HCT116 (cell line): ENCODE results near the gene COL28A1. TPM values are rescaled to one million over a fixed set of nuclear protein-coding genes. Genes with fewer than 3 reads are reported as not detected.

Source experiments
- ATAC-seq: fragments of 200-7000 bp; cut with Tn5 transposase; 2 replicates; pipeline ENCODE4 v1.9.1; 2020; ENCODE audit warnings: mild to moderate bottlenecking, moderate library complexity
- BruUV-seq: library from RNA; stranded (reverse); fragments of 400-500 nt; replicated peaks from 2 replicates; lab custom pipeline; 2021; lab: Mats Ljungman, UMichigan
- CTCF ChIA-PET: fragments of 300-600 bp; sonication (Branson Sonifier 250); formaldehyde crosslinking; loops from one replicate; lab custom pipeline; 2021; ENCODE audit warnings: antibody characterized with exemption; lab: Charles Lee
- POLR2A ChIA-PET: fragments of 300-600, 350-600 bp; sonication (Branson Sonifier 250); formaldehyde crosslinking; loops from one replicate; lab custom pipeline; 2021; ENCODE audit warnings: antibody characterized with exemption; lab: Charles Lee
- RAD21 ChIA-PET, 2 experiments: fragments of 300-600 bp; sonication (Branson Sonifier 250); formaldehyde crosslinking; loops; one replicate each; lab custom pipeline; 2023; ENCODE audit warnings: low total read pairs in 2 of 2; ENCODE audit not compliant: uncharacterized antibody in 2 of 2, unreplicated experiment in 2 of 2, low non-redundant PET in 1 of 2; lab: Charles Lee
- DNase-seq: peaks from one replicate; pipeline ENCODE4 v3.0.0-alpha.2; 2010; ENCODE audit warnings: low read depth, low spot score
- H2AFZ ChIP-seq: fragments of 200-600 bp; shearing (Covaris generic), sonication (generic); 2 replicates; pipeline ENCODE4 v1.6.1; 2017; ENCODE audit warnings: low read depth, mixed run types, mixed read lengths, antibody characterized with exemption, low read length; ENCODE audit not compliant: poor library complexity, severe bottlenecking
- H3K27ac ChIP-seq: 2 replicates; pipeline ENCODE4 v1.5.1; 2012; ENCODE audit warnings: low read depth, low read length
- H3K27me3 ChIP-seq: fragments of 200-600 bp; sonication (generic); 2 replicates; pipeline ENCODE4 v1.6.1; 2016; ENCODE audit warnings: mixed run types, low read length, mixed read lengths; ENCODE audit not compliant: insufficient read depth
- H3K36me3 ChIP-seq, 2 experiments: fragments of 200-500 bp in 1 of 2; fragments of 200-600 bp in 1 of 2; sonication (Bioruptor generic) in 1 of 2; sonication (generic) in 1 of 2; 2 replicates each; pipeline versions ENCODE4 v1.5.1 to v1.6.1; 2014 to 2016; ENCODE audit warnings: low read length in 2 of 2, inconsistent platforms in 1 of 2, mixed read lengths in 1 of 2, mixed run types in 1 of 2; ENCODE audit not compliant: insufficient read depth in 2 of 2, control insufficient read depth in 1 of 2
- H3K4me1 ChIP-seq, 2 experiments: fragments of 200-600 bp in 1 of 2; sonication (generic) in 1 of 2; 2 replicates each; pipeline versions ENCODE4 v1.5.1 to v1.6.1; 2012 to 2017; ENCODE audit warnings: low read length in 2 of 2, inconsistent platforms in 1 of 2, mild to moderate bottlenecking in 1 of 2, mixed read lengths in 1 of 2, mixed run types in 1 of 2, moderate library complexity in 1 of 2; ENCODE audit not compliant: insufficient read depth in 2 of 2, control insufficient read depth in 1 of 2
- H3K4me2 ChIP-seq: fragments of 200-600 bp; sonication (generic); 2 replicates; pipeline ENCODE4 v1.6.1; 2017; ENCODE audit warnings: mixed run types, low read length, mixed read lengths
- H3K4me3 ChIP-seq, 2 experiments: fragments of 200-600 bp in 1 of 2; sonication (generic) in 1 of 2; replicated peaks in 1 of 2; 2 replicates each; pipeline ENCODE4 v1.5.1; 2011 to 2016; ENCODE audit warnings: low read length in 2 of 2, control low read depth in 1 of 2, low read depth in 1 of 2, mild to moderate bottlenecking in 1 of 2, mixed read lengths in 1 of 2, mixed run types in 1 of 2
- H3K79me2 ChIP-seq: fragments of 200-600 bp; sonication (generic); 2 replicates; pipeline ENCODE4 v1.6.1; 2017; ENCODE audit warnings: mild to moderate bottlenecking, mixed run types, low read length, moderate library complexity, mixed read lengths; ENCODE audit not compliant: insufficient read depth
- H3K9ac ChIP-seq: fragments of 200-600 bp; sonication (generic); 2 replicates; pipeline ENCODE4 v1.6.1; 2016; ENCODE audit warnings: low read length, mixed read lengths
- H3K9me2 ChIP-seq: fragments of 200-600 bp; sonication (generic), shearing (Covaris generic); 2 replicates; pipeline ENCODE4 v1.6.1; 2017; ENCODE audit warnings: mixed run types, mild to moderate bottlenecking, moderate library complexity; ENCODE audit not compliant: insufficient read depth
- H3K9me3 ChIP-seq, 2 experiments: fragments of 200-500 bp in 1 of 2; fragments of 200-600 bp in 1 of 2; sonication (Bioruptor generic) in 1 of 2; sonication (generic) in 1 of 2; 2 replicates each; pipeline ENCODE4 v1.6.1; 2014 to 2017; ENCODE audit warnings: low read length in 2 of 2, mixed read lengths in 2 of 2, inconsistent platforms in 1 of 2, low read depth in 1 of 2, mild to moderate bottlenecking in 1 of 2, mixed run types in 1 of 2, moderate library complexity in 1 of 2; ENCODE audit not compliant: control insufficient read depth in 1 of 2, insufficient read depth in 1 of 2
- H4K20me1 ChIP-seq: fragments of 200-600 bp; sonication (generic), shearing (Covaris generic); 2 replicates; pipeline ENCODE4 v1.6.1; 2017; ENCODE audit warnings: mixed run types, mild to moderate bottlenecking, moderate library complexity; ENCODE audit not compliant: insufficient read depth
- CBX3 ChIP-seq: IDR thresholded peaks from 2 replicates; pipeline ENCODE4 v1.6.1; 2012; ENCODE audit warnings: low read depth
- CEBPB ChIP-seq: IDR thresholded peaks from 2 replicates; pipeline ENCODE4 v1.6.1; 2012; ENCODE audit warnings: low read depth
- CTCF ChIP-seq, 3 experiments: fragments of 200-600 bp in 1 of 3; sonication (generic) in 1 of 3; IDR thresholded peaks in 2 of 3; conservative IDR thresholded peaks in 1 of 3; 2 replicates each; pipeline ENCODE4 v1.5.1; 2012 to 2017; ENCODE audit warnings: low read depth in 2 of 3, low read length in 2 of 3, antibody characterized with exemption in 1 of 3, borderline replicate concordance in 1 of 3, control low read depth in 1 of 3, mild to moderate bottlenecking in 1 of 3, mixed read lengths in 1 of 3, mixed run types in 1 of 3, moderate library complexity in 1 of 3; ENCODE audit not compliant: insufficient read depth in 1 of 3
- EGR1 ChIP-seq: IDR thresholded peaks from 2 replicates; pipeline ENCODE4 v1.6.1; 2012; ENCODE audit warnings: low read depth
- EZH2 ChIP-seq: fragments of 200-600 bp; sonication (generic); IDR thresholded peaks from 2 replicates; pipeline ENCODE4 v1.6.1; 2017; ENCODE audit warnings: antibody characterized with exemption, mixed run types
- EZH2phosphoT487 ChIP-seq: fragments of 200-600 bp; IDR thresholded peaks from 2 replicates; pipeline ENCODE4 v1.6.1; 2018; ENCODE audit warnings: antibody characterized with exemption, borderline replicate concordance
- POLR2A ChIP-seq: IDR thresholded peaks from 2 replicates; pipeline ENCODE4 v1.7.0; 2011; ENCODE audit warnings: borderline replicate concordance; ENCODE audit not compliant: insufficient read depth, insufficient read length; ENCODE audit errors: extremely low read depth
- POLR2AphosphoS5 ChIP-seq: IDR thresholded peaks from 2 replicates; pipeline ENCODE4 v1.6.1; 2011; ENCODE audit warnings: mild to moderate bottlenecking, low read depth, low read length, moderate library complexity
- RAD21 ChIP-seq: IDR thresholded peaks from 2 replicates; pipeline ENCODE4 v1.6.1; 2012; ENCODE audit warnings: low read depth, mild to moderate bottlenecking
- REST ChIP-seq: IDR thresholded peaks from 2 replicates; pipeline ENCODE4 v1.6.1; 2012; ENCODE audit warnings: low read depth
- SIN3A ChIP-seq: IDR thresholded peaks from 2 replicates; pipeline ENCODE4 v1.6.1; 2012; ENCODE audit warnings: low read depth
- SP1 ChIP-seq: IDR thresholded peaks from 2 replicates; pipeline ENCODE4 v1.6.1; 2012; ENCODE audit warnings: low read depth
- TCF7L2 ChIP-seq: IDR thresholded peaks from 2 replicates; pipeline ENCODE4 v1.7.0; 2011; ENCODE audit warnings: borderline replicate concordance, inconsistent platforms; ENCODE audit not compliant: insufficient read depth, insufficient read length; ENCODE audit errors: extremely low read depth
- YY1 ChIP-seq: IDR thresholded peaks from 2 replicates; pipeline ENCODE4 v1.6.1; 2011; ENCODE audit warnings: low read length, low read depth, moderate library complexity, mild to moderate bottlenecking; ENCODE audit not compliant: insufficient replicate concordance; ENCODE audit errors: extremely low read depth
- ZBTB33 ChIP-seq: IDR thresholded peaks from 2 replicates; pipeline ENCODE4 v1.6.1; 2011; ENCODE audit warnings: mild to moderate bottlenecking, low read length, moderate library complexity; ENCODE audit not compliant: insufficient replicate concordance; ENCODE audit errors: extremely low read depth
- ZNF274 ChIP-seq: fragments of 200-500 bp; sonication (Bioruptor generic); IDR thresholded peaks from 2 replicates; pipeline ENCODE4 v1.6.1; 2014; ENCODE audit warnings: mild to moderate bottlenecking, low read depth, low read length, inconsistent platforms
- intact Hi-C: fragments of 100-400 bp; cut with micrococcal nuclease; formaldehyde crosslinking; loops from 2 replicates; pipeline ENCODE4 v1.10.0; 2022
- total RNA-seq: library from RNA; stranded (reverse); gene quantifications from one replicate; pipeline ENCODE4 v1.2.1, GENCODE V29; 2021; ENCODE audit not compliant: unreplicated experiment

Gene COL28A1
- total RNA-seq, 1 experiment from 2014 or later = 0.12 TPM

GRCh38 chr7:7536396-7537019, 835 bp upstream of the COL28A1 start (continued):
- TF ChIP-seq SIN3A = no peak
- TF ChIP-seq EGR1 = no peak
- TF ChIP-seq RAD21 = no peak
- TF ChIP-seq CBX3 = no peak
- TF ChIP-seq SP1 = no peak

GRCh38 chr7:7533831-7534430, 1.7 kb downstream of the COL28A1 start:
- no peak overlapping the region for H3K4me2 ChIP-seq
- H3K9ac ChIP-seq = no peak overlapping the region
- H3K4me1 ChIP-seq = no peaks in the 10 kb centered on the region
- no peaks in the 10 kb centered on the region for H3K9me3 ChIP-seq
- intact Hi-C loops = no loop called here
- H2AFZ ChIP-seq = no peak overlapping the region
- RAD21 ChIA-PET = no interaction called here
- CTCF ChIA-PET = no interaction called here
- no peaks in the 10 kb centered on the region for H4K20me1 ChIP-seq
- no peak overlapping the region for H3K4me3 ChIP-seq
- H3K27ac ChIP-seq = no peak overlapping the region
- H3K36me3 ChIP-seq = no peaks in the 10 kb centered on the region
- H3K79me2 ChIP-seq = no peaks in the 10 kb centered on the region
- DNase-seq (no peak), ATAC-seq (no peak)
- no TSS peak for BruUV-seq
- H3K9me2 ChIP-seq = no peaks in the 10 kb centered on the region
- POLR2A ChIA-PET = no interaction called here
- TF ChIP-seq REST = no peak
- TF ChIP-seq CBX3 = no peak
- TF ChIP-seq ZNF274 = no peak
- no peak for TF ChIP-seq YY1
- TF ChIP-seq TCF7L2 = no peak
- no peak for TF ChIP-seq EGR1
- TF ChIP-seq EZH2phosphoT487 = no peak
- TF ChIP-seq POLR2A = no peak
- no peak for TF ChIP-seq POLR2AphosphoS5
- TF ChIP-seq RAD21 = no peak
- TF ChIP-seq ZBTB33 = no peak
- no peak for TF ChIP-seq CTCF (IDR thresholded peaks at IDR 0.05 in 2 of 3, conservative IDR thresholded peaks at IDR 0.05 in 1 of 3; ENCODE audit: borderline replicate concordance in 1 of 3, insufficient read depth in 1 of 3, low read depth in 2 of 3, low read length in 2 of 3)
- TF ChIP-seq EZH2 = no peak
- no peak for TF ChIP-seq CEBPB
- no peak for TF ChIP-seq SIN3A
- TF ChIP-seq, all 23 proteins: peak for 0
- H3K27me3 ChIP-seq = no peaks in the 10 kb centered on the region
